Activated gamma-delta T cell treated with Interleukin-2 at 50 U/mL for 16 hours (primary cell): ENCODE results near the gene NEURL1.
"Not testable (repeated sequence)": the region's sequence is repeated elsewhere in the genome, so short reads cannot be mapped to it uniquely, and the experiment has no call there.

Experiments
- DNase-seq: peaks from one replicate; pipeline ENCODE4 v3.0.0-alpha.2; 2020

NEURL1 gene

GRCh38 chr10:103632871-103633270 lies 139.4 kb downstream of the NEURL1 start:
- DNase-seq: not testable (repeated sequence)

GRCh38 chr10:103633846-103634245 lies 140.3 kb downstream of the NEURL1 start:
- DNase-seq: no peak

DNA sequence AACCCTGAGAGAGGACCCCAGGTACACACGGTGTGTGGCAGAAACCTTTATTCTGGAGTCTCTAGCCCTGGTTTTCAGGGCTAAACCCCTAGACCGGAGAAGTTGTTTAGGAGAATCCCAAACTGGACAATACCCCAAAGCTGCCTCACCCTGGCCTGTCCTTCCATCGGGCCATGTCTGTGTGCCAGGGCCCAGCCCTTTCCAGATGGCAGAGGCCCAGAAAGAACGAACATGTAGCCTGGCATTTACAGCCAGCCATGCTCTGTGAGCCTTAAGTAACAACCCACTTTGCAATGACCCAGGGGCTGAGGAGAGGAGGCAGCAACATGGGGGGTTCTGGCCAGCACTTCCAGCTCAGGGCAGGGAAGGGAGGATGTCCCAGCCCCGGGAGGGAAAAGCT lies 142.1 kb downstream of the NEURL1 start:
- no peak for DNase-seq

DNA sequence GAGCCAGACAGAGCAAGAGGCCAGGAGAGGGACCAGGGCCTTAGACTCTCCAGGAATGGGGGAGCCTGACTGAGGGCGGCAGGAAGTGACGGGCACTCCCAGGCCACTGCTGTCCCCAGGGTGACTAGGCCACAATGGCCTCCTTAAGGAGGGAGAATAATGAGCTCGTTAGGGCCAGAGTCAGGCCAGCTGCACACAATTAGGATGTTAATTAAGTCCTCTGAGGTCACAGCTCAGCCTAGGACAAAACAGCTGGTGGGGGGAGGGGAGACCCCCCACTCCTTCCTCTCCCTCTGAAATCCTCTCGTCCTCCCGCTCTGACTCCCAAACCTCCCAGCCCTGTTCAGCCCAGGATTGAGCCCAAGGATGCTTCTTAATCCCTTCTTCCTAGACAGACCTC lies 143.0 kb downstream of the NEURL1 start:
- no peak for DNase-seq

DNA sequence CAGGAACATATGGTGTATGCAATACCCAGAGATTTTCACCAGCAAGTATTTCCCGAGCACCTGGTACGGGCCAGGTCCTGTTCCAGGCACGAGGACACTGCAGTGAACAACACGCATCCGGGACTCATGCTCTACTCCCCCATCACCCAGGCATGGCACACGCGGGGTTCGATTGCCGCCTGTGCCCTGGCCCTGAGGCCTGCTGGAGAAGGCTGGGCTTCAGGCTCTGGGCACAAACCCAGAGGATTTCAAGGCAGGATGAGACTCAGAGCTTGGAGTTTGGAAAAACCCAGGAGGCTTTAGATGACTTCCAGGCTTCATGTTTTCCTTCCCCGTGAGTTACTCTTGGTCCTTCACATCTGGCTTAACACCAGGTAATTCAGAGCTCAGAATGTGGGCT lies 143.5 kb downstream of the NEURL1 start:
- DNase-seq: no peak

GRCh38 chr10:103637927-103638557 lies 144.5 kb downstream of the NEURL1 start:
- no peak for DNase-seq

- no peak for DNase-seq
Measured at GRCh38 chr10:103638948-103639347, 145.4 kb downstream of the NEURL1 start.

DNA sequence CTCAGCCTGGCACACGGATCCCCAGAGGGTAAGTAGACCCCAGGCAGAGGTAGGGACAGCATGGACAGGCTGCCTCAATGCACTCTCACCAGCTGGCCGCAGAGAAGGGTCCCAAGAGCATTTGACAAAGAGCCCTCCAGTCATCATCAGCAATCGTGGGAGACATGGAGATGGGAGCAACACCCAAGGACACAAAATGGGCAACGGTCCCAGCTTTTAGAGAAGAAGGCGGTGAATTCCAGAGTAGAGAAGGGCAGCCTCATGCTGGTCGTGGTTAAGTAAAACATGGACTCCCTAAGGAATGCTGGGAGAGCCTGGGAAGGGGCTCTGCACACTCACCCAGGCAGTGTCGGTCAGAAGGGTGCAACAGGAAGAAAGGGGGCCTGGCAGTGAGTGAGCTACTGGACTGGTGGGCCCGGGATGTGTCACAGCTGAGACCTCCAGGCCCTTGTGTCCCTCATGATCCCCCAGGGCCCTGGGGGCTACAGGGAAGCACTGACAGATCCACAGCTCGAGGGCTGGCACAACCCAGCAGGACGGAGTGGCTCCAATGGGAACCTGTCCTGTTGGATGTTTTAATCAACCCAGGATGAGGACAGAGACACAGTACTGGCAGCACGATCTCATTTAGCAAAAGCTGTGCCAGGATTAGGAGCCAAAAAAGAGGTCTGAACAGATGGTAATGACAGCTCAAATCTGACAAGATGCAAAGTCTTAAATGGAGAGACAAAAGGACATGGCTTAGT lies 147.1 kb downstream of the NEURL1 start:
- no peak for DNase-seq

- DNase-seq: no peak
Measured at GRCh38 chr10:103641326-103641725, 147.8 kb downstream of the NEURL1 start.
